ENCODE data around the gene PSPN.

Gene PSPN, protein sequence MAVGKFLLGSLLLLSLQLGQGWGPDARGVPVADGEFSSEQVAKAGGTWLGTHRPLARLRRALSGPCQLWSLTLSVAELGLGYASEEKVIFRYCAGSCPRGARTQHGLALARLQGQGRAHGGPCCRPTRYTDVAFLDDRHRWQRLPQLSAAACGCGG
- 2.0 to 6.0 (median 3.7) reads per million in 9 experiments for total RNA-seq

DNA sequence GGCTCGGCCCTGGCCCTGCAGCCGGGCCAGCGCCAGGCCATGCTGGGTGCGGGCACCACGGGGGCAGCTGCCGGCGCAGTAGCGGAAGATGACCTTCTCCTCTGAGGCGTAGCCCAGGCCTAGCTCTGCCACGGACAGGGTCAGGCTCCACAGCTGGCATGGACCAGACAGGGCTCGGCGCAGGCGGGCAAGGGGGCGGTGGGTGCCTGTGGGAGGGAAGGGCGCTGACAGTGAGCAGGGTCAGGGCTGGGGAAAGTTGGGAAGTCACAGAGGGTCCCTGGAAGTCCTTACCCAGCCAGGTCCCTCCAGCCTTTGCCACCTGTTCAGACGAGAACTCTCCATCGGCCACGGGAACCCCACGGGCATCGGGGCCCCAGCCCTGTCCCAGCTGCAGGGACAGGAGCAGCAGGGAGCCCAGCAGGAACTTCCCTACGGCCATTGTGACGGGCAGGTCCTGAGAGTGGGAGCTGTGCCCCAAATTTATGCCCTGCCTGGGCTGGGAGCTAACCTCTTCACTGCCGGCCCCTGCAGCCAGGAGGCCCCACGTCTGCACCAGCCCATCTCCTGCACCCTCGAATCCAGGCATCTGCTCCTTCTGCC, at the start of gene PSPN:
Gene PSPN (minus strand): TSS at position 523 of the 600 bp plus-strand sequence. CDS start 84 bp downstream, at position 439.
- Mint-ChIP-seq H3K9me3 (no peaks in the 10 kb centered on the region), H3K27me3 (no peaks in the 10 kb centered on the region), H3K4me3 (peak within 1 kb of the TSS in 1 of 2 donors; percentile 19), H3K36me3 (ENCODE audit: insufficient read depth) (peaks cover 51% of the 10 kb centered on the region), H3K27ac (peak within 1 kb of the TSS in 1 of 2 donors; percentile 26), H3K4me1 (ENCODE audit: low read depth in 2 of 2) (peaks cover 10% of the 10 kb centered on the region in 2 donors)
- DNase-seq: no peak
- ATAC-seq (replicated peaks): no peak

DNA sequence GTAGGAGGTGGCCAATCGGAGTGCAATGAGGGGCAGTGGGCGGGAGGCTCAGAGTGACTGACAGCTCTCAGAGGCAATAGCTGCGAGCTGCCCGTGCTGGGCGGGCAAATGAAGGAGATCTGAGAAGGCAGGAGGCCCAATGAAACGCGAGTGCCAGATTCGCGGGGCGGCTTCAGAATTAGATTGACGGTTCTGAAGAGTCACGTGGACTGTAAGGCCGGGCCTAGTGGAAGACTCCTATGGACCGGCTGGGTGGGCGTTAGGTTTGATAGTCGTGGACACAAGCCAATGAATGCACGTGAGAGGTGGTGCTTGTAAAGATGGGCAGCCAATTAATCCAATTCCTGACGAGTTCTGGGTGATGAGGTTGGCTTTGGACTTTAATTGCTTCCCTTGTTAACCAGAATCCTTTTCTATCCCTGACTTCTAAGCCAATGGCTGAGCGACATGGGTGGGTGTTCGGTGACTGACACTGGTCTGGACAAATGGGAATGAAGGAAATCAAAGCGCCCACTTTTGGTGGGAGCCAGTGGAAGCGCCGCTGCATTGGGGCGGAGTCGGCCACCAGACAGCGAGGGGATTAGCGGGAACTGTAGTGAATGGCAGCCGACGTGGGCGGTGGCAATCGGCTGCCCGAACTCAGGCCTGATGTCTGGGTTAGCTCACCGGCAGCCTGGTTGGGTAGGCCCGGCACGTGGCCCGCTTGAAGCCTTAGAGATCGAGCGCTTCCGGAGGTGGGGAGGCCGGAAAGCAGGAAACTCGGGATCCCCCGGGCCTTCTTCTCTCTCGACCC, 49.4 kb upstream of the PSPN start:
- Mint-ChIP-seq H3K4me3 (peak overlapping the region; percentile 55 to 70), H3K27me3 (no peaks in the 10 kb centered on the region), H3K36me3 (ENCODE audit: insufficient read depth) (peaks cover 24% of the 10 kb centered on the region), H3K27ac (peak overlapping the region; percentile 57 to 81), H3K4me1 (ENCODE audit: low read depth in 2 of 2) (peaks cover 28 to 33% of the 10 kb centered on the region in 2 donors), H3K9me3 (no peaks in the 10 kb centered on the region)
- ATAC-seq (replicated peaks) (peak; percentile 82), DNase-seq (peak; percentile 97 to 98 (median 98))

DNA sequence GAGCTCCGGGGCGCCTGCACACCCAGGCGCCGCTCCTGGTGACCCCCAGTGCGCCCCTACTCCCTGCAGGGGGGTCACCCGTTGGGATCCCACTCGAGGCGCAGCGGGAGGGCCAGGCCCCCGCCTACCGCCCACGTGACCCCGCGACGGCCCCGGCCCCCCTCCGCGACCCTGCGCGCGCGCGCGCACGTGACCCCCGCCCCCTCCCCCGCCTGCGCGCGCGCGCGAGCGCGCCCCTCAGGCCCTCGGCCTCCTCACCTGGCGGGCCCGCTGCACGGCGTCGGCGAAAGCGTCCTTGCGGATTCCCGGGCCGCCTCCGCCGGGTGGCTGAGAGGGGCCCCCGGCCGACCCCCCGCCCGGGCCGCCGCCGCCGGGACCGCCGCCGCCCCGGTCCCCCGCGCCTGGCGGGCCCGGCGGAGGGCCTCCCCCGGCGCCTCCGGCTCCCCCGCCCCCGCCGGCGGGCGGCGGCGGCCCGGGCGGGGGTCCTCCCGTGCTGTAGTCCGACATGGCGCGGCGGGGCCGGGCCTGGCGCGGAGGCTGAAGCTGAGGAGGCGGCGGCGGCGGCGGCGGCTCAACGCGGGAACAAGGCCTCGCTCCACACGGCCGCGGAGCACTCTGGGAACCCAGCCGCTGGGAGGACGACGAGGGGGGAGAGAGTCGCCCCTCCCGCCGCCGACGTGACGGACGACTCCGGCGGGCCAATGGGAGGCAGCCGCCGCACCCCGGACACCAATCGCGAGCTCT, 48.6 kb upstream of the PSPN start, which contains the start of gene KHSRP:
Gene KHSRP (minus strand): TSS at position 617 of the 744 bp plus-strand sequence. CDS start 110 bp downstream, at position 507.
- no peaks in the 10 kb centered on the region for H3K9me3 Mint-ChIP-seq
- no peak for ATAC-seq (replicated peaks)
- DNase-seq: peak in 1 of 3 experiments; percentile 21
- H3K4me1 Mint-ChIP-seq (ENCODE audit: low read depth in 2 of 2): peaks cover 28 to 33% of the 10 kb centered on the region in 2 donors
- peak within 1 kb of the TSS; percentile 83 to 90 for H3K27ac Mint-ChIP-seq
- peaks cover 31% of the 10 kb centered on the region for H3K36me3 Mint-ChIP-seq (ENCODE audit: insufficient read depth)
- no peaks in the 10 kb centered on the region for H3K27me3 Mint-ChIP-seq
- peak within 1 kb of the TSS; percentile 82 to 87 for H3K4me3 Mint-ChIP-seq

DNA sequence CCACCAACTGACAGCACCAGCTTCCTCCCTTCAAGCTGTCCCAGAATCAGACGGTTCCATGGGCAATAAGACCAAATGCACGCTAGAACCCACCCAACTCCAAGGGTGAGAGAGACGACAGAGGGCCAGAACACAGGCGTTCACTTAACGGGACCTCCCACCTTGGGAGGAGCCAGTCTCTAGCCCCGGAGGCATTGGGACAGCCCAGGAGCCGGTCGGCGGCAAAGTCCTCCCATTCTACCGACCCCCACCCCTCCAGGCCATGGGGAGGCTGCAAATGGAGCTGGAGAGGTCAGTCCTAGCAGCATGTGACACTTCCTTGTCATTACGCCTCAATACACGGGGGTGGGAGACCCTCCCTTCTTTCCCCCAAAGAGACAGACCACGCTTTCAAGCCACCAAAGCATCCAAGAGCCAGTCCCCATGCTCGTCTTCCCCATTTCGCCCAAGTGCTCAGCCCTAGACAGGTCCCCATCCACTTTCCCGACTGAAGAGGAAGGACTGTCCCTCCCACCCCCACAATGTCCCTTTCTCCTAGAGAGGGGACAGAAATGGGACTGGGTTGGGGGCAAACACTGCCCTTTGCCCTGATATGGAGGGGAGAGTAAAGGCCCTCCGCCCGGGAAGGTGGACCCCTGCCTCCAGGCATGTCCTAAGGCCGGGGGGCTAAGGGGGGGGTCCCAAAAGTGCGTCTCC, 47.9 kb upstream of the PSPN start:
- Mint-ChIP-seq H3K4me3 (peak overlapping the region; percentile 82 to 87), H3K4me1 (ENCODE audit: low read depth in 2 of 2) (peaks cover 28 to 33% of the 10 kb centered on the region in 2 donors), H3K27ac (peak overlapping the region; percentile 83 to 90), H3K9me3 (no peaks in the 10 kb centered on the region), H3K27me3 (no peaks in the 10 kb centered on the region), H3K36me3 (ENCODE audit: insufficient read depth) (peaks cover 37% of the 10 kb centered on the region)
- ATAC-seq (replicated peaks): no peak
- no peak for DNase-seq

DNA sequence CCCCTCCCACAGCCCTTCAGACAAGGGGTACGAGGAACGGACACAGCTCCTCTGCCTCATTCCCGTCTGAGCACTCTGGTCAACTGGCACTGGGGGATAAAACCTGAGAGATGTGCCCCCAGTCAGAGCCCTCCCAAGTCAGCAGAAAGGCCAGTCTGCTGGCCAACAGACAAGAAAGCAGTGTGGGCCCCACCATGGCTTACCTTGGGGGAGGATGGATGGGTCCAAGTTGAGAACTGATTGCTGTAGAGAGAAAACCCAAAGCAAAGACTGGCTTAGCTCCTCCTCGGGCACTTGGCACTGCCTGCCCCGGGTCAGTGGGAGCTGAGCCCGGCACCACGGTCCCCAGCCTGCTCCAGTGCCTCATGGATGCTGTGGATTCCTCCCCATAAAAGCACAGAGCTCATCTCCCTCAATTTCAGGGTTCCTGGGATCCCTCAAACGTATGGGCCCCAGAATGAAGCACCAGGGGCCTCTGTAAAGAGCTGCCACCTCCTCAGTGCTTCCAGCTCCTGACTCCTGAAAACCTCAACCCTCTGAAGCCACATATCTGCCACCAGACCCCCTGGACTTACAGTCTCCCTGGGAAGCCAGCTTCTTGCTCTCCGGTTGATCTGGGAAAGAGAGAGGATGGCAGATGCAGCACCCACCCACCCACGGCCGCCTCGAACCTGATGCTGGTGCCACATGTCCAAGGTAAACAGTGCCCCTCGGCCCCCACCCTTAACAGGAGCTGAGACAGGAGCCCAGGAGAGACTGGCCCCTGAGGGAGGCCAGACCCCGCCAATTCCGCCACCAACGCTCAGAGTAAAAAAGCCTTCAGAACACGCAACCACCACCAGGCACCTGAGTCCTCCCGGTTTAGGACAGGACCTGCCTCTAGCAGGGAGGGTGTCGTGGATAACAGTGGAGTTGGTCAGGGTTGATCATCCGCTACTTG, 45.6 kb upstream of the PSPN start:
- Mint-ChIP-seq H3K36me3 (ENCODE audit: insufficient read depth) (peaks cover 50% of the 10 kb centered on the region), H3K4me3 (no peak overlapping the region), H3K27ac (peak overlapping the region; percentile 83 to 90), H3K4me1 (ENCODE audit: low read depth in 2 of 2) (peaks cover 27 to 33% of the 10 kb centered on the region in 2 donors), H3K9me3 (no peaks in the 10 kb centered on the region), H3K27me3 (no peaks in the 10 kb centered on the region)
- ATAC-seq (replicated peaks): no peak
- DNase-seq: no peak

DNA sequence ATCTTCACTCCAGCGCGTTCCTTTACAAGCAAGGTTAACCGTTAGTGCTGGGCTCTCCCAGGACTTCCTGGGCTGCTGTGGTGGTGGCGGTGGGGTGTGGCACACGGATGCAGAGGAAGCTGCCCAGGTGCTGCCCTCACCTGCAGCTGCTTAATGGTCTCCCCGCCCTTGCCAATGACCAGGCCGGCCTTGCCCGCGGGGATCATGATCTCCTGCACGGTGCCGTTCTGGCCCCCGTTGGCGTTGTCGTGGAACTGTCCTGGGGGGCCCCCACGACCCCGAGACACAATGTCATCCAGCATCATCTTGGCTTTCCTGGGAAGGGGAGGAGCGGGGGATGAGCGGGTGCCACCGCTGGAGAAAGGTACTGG, 42.8 kb upstream of the PSPN start:
- ATAC-seq (replicated peaks) (no peak), DNase-seq (no peak)
- H3K27me3 Mint-ChIP-seq: no peaks in the 10 kb centered on the region
- peaks cover 63% of the 10 kb centered on the region for H3K36me3 Mint-ChIP-seq (ENCODE audit: insufficient read depth)
- no peak overlapping the region for H3K27ac Mint-ChIP-seq
- peaks cover 19 to 21% of the 10 kb centered on the region in 2 donors for H3K4me1 Mint-ChIP-seq (ENCODE audit: low read depth in 2 of 2)
- H3K9me3 Mint-ChIP-seq: no peaks in the 10 kb centered on the region
- no peak overlapping the region for H3K4me3 Mint-ChIP-seq

DNA sequence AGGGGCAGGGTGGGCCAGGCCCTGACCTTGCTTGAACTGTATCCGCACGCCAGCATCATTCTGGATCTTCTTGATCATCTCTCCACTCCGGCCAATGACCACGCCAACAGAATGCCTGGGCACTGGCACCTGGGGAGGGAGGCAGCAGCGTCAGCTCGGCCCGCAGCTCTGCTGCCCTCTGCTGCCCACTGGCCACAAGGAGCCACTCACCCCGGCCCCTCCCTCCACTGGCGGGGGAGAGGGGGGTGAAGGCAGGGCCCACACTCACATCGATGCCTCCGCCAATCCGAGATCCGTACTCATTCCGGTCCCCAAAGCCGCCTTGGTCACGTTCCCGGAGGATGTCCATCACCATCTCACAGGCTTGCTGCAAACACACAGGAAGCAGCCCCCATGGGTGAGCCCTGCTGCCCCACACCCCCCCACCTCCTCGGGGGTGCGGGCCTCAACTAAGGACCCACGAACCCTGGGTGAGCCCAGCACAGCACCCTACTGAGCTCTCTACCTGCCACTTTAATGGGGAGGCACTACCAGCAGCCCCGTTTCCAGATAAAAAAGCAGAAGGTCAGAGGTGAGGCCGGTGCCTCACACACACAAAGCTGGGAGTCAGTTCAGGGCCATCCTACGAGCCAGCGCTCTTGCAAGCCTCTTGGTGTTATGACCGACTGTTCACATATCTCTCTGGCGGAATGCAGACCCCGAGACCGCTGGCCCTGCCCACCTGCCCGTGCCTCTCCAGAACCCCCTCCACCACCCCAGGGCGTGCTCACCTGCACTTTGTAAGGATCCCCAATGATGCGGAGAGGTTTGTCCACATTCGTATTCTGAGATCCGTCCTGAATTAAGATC, 42.2 kb upstream of the PSPN start:
- ATAC-seq (replicated peaks) (no peak), DNase-seq (no peak)
- H3K27ac Mint-ChIP-seq: no peak overlapping the region
- H3K9me3 Mint-ChIP-seq: no peaks in the 10 kb centered on the region
- peaks cover 13 to 15% of the 10 kb centered on the region in 2 donors for H3K4me1 Mint-ChIP-seq (ENCODE audit: low read depth in 2 of 2)
- peaks cover 65% of the 10 kb centered on the region for H3K36me3 Mint-ChIP-seq (ENCODE audit: insufficient read depth)
- no peaks in the 10 kb centered on the region for H3K27me3 Mint-ChIP-seq
- H3K4me3 Mint-ChIP-seq: no peak overlapping the region

DNA sequence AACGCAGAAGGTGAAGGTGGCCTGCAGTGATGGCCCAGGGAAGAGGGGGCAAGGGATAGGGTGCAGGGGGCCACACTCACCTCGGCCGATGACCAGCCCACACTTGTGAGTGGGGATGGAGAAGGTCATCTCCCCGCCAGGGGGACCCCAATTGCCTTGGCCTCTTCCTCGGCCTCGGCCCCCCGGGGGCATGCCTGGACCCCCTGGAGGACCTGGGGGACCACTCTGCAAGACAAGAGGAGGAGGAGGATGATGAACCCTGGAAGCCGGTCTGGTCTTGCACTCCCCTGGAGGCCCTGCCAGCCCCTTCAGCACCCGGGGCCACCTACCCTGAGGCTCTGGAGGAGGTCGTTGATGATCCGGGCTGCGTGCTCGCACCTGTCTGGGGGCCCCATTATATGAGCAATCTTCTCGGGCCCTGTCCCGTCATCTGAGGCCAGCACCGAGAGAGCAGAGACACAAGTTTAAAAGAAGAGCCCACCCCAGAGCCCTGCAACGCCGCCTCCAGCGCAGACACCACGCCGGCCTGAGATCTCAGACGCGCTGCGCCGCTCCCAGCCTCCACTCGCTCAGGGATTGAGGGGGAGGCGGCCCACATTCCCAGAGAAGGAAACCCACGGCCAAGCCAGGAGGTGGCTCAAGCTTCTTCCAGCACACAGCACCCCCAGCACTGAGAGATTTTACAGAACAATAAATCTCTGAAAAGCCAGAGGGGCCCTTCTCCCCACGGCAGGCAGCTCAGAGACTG, 41.1 kb upstream of the PSPN start:
- Mint-ChIP-seq H3K36me3 (ENCODE audit: insufficient read depth) (peaks cover 61% of the 10 kb centered on the region), H3K9me3 (no peaks in the 10 kb centered on the region), H3K27me3 (no peaks in the 10 kb centered on the region), H3K4me3 (no peak overlapping the region), H3K27ac (no peak overlapping the region), H3K4me1 (ENCODE audit: low read depth in 2 of 2) (peaks cover 4 to 5% of the 10 kb centered on the region in 2 donors)
- ATAC-seq (replicated peaks) (no peak), DNase-seq (no peak)

DNA sequence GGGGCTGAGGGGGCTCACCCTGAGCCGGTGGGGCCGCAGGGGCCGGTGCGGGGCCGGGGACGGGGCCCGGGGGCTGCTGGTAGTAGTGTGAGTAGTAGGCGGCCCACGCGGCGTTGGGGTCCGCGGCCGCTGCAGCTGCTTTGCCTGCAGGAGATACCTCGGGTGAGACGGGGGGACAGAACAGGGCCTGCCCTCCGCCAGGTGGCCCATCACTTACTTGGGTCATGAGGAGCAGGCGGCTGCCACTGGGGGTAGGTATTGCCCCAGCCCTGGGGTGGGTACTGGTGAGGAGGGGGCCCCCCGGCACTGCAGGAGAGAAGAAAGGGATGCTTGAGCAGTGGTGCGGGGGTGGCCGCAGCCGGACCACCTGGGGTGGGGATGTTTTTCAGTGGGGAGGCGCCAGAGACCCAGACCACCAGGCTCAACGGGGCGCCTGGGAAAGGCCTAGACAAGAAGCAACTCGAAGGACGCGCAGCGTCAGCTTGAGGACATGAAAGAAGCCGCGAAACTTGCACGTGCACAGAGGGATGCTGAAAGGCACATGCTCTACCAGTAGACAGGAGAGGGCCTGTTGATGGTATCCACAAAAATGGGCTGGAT, 40.0 kb upstream of the PSPN start:
- peaks cover 0 to 1% of the 10 kb centered on the region in 2 donors for H3K4me1 Mint-ChIP-seq (ENCODE audit: low read depth in 2 of 2)
- H3K27ac Mint-ChIP-seq: no peak overlapping the region
- H3K4me3 Mint-ChIP-seq: no peak overlapping the region
- no peaks in the 10 kb centered on the region for H3K27me3 Mint-ChIP-seq
- DNase-seq (no peak), ATAC-seq (replicated peaks) (no peak)
- no peaks in the 10 kb centered on the region for H3K9me3 Mint-ChIP-seq
- peaks cover 61% of the 10 kb centered on the region for H3K36me3 Mint-ChIP-seq (ENCODE audit: insufficient read depth)

DNA sequence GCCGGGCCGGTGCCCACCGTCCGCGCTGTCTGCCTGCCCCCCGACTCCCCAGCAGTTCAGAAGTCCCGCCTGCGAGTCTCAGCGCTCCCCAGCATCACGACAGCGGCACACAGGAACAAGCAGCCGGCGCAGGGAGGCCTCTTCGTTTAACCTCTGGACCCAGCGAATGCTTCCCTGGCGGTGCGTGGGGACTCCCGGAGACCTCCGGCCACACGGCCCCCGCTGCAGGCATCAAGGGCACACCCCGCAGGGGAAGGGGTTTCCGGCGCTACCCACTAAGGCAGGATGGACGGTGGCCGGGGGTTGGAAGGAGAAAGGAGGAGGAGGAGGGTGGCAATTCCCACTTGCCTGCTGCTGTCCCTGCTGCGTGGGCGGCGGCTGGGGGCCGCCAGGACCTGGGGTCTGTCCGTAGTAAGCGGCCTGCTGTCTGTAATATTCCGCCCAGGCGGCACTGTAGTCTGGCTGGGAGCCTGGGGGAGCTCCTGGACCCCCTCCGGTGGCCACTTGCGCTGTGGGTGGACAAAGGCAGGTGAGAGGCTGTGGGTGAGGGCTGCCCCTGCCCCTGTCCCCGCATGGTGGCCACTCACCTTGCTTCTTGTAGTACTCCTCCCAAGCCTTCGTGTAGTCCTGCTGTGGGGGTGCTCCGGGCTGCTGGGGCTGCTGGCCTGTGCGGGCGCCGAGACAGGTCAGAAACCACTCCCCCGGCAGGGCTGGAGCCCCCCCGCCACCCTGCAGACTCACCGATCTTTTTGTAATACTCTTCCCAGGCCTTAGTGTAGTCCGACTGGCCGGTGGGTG, 39.3 kb upstream of the PSPN start:
- Mint-ChIP-seq H3K27me3 (no peaks in the 10 kb centered on the region), H3K4me3 (no peak overlapping the region), H3K9me3 (no peaks in the 10 kb centered on the region), H3K4me1 (ENCODE audit: low read depth in 2 of 2) (no peaks in the 10 kb centered on the region), H3K36me3 (ENCODE audit: insufficient read depth) (peaks cover 60% of the 10 kb centered on the region), H3K27ac (peak overlapping the region in 1 of 2 donors; percentile 46)
- ATAC-seq (replicated peaks) (no peak), DNase-seq (no peak)

Data from effector memory CD8-positive, alpha-beta T cell (primary cell).